Calu3 (cell line): ENCODE results near the gene PCDH9. TPM values are rescaled to one million over a fixed set of nuclear protein-coding genes. Genes with fewer than 3 reads are reported as not detected.

Experiments
- BruUV-seq: library from RNA; stranded (reverse); fragments of 400-500 nt; replicated peaks from 2 replicates; lab custom pipeline; 2021; lab: Mats Ljungman, UMichigan
- CTCF ChIA-PET: fragments of 300-600 bp; sonication (Branson Sonifier 250); formaldehyde crosslinking; loops from one replicate; lab custom pipeline; 2022; ENCODE audit warnings: antibody characterized with exemption; lab: Charles Lee
- DNase-seq: peaks from one replicate; pipeline ENCODE4 v3.0.0; 2022
- H3K27ac Mint-ChIP-seq: one replicate; pipeline ENCODE4 v1.8.0; 2022; ENCODE audit warnings: mixed read lengths; ENCODE audit not compliant: unreplicated experiment
- H3K27me3 Mint-ChIP-seq: one replicate; pipeline ENCODE4 v1.8.0; 2022; ENCODE audit warnings: mixed read lengths; ENCODE audit not compliant: unreplicated experiment
- H3K36me3 Mint-ChIP-seq: one replicate; pipeline ENCODE4 v1.8.0; 2022; ENCODE audit warnings: mild to moderate bottlenecking, moderate library complexity, mixed read lengths; ENCODE audit not compliant: insufficient read depth, unreplicated experiment
- H3K4me1 Mint-ChIP-seq: one replicate; pipeline ENCODE4 v1.8.0; 2022; ENCODE audit warnings: mild to moderate bottlenecking, low read depth, mixed read lengths; ENCODE audit not compliant: unreplicated experiment
- H3K4me3 Mint-ChIP-seq: one replicate; pipeline ENCODE4 v1.8.0; 2022; ENCODE audit warnings: mild to moderate bottlenecking, low read depth, moderate library complexity, mixed read lengths; ENCODE audit not compliant: unreplicated experiment
- H3K9me3 Mint-ChIP-seq: one replicate; pipeline ENCODE4 v1.8.0; 2022; ENCODE audit warnings: low read depth, mixed read lengths; ENCODE audit not compliant: unreplicated experiment
- CTCF ChIP-seq: fragments of 200-600 bp; IDR thresholded peaks from one replicate; pipeline ENCODE4 v1.8.0; 2022; ENCODE audit warnings: antibody characterized with exemption; ENCODE audit not compliant: unreplicated experiment
- intact Hi-C: fragments of 100-400 bp; cut with micrococcal nuclease; formaldehyde crosslinking; loops from one replicate; pipeline ENCODE4 v1.10.0; 2022; ENCODE audit not compliant: unreplicated experiment
- total RNA-seq: library from RNA; stranded (reverse); gene quantifications from 2 replicates; pipeline ENCODE4 v1.2.3, GENCODE V29; 2022

The PCDH9 gene
- total RNA-seq, 1 experiment from 2014 or later, result 1.3 TPM

GRCh38 chr13:66663711-66664110 is 566.4 kb downstream of the PCDH9 start:
- CTCF ChIA-PET, result interaction anchor here (0.7 kb wide), 1 partner anchor 45 kb away, joined by 4 read pairs; no protein-coding TSS in a partner anchor
- Mint-ChIP-seq H3K36me3 (no peaks in the 10 kb centered on the region), H3K4me3 (no peak overlapping the region), H3K9me3 (no peaks in the 10 kb centered on the region), H3K4me1 (peaks cover 6% of the 10 kb centered on the region), H3K27me3 (no peaks in the 10 kb centered on the region), H3K27ac (no peak overlapping the region)
- no peak for DNase-seq
- BruUV-seq, result no TSS peak
- TF ChIP-seq CTCF, result no peak
- intact Hi-C loops, result no loop called here

- Mint-ChIP-seq H3K4me1 (peaks cover 6% of the 10 kb centered on the region), H3K4me3 (no peak overlapping the region), H3K27ac (no peak overlapping the region), H3K27me3 (no peaks in the 10 kb centered on the region), H3K9me3 (no peaks in the 10 kb centered on the region), H3K36me3 (no peaks in the 10 kb centered on the region)
- no TSS peak for BruUV-seq
- TF ChIP-seq CTCF, result no peak
- intact Hi-C loops, result no loop called here
- no peak for DNase-seq
- CTCF ChIA-PET, result no interaction called here
Observed at GRCh38 chr13:66663206-66663605, 566.9 kb downstream of the PCDH9 start.

- CTCF ChIA-PET, result no interaction called here
- peaks cover 6% of the 10 kb centered on the region for H3K4me1 Mint-ChIP-seq
- BruUV-seq, result no TSS peak
- H3K27me3 Mint-ChIP-seq, result no peaks in the 10 kb centered on the region
- no peak for DNase-seq
- no peak overlapping the region for H3K4me3 Mint-ChIP-seq
- no peak for TF ChIP-seq CTCF
- H3K36me3 Mint-ChIP-seq, result no peaks in the 10 kb centered on the region
- intact Hi-C loops, result no loop called here
- no peaks in the 10 kb centered on the region for H3K9me3 Mint-ChIP-seq
- no peak overlapping the region for H3K27ac Mint-ChIP-seq
Observed at GRCh38 chr13:66661336-66661735, 568.8 kb downstream of the PCDH9 start.

GRCh38 chr13:66660468-66660813 is 569.7 kb downstream of the PCDH9 start:
- H3K9me3 Mint-ChIP-seq, result no peaks in the 10 kb centered on the region
- no peak for TF ChIP-seq CTCF
- no peaks in the 10 kb centered on the region for H3K36me3 Mint-ChIP-seq
- no peaks in the 10 kb centered on the region for H3K27me3 Mint-ChIP-seq
- intact Hi-C loops, result no loop called here
- H3K4me3 Mint-ChIP-seq, result no peak overlapping the region
- no TSS peak for BruUV-seq
- H3K4me1 Mint-ChIP-seq, result peaks cover 6% of the 10 kb centered on the region
- DNase-seq, result no peak
- CTCF ChIA-PET, result no interaction called here
- no peak overlapping the region for H3K27ac Mint-ChIP-seq
